ENCODE results near the gene PLAC1. TPM values are rescaled to one million over a fixed set of nuclear protein-coding genes. Genes with fewer than 3 reads are reported as not detected.

Gene PLAC1, protein sequence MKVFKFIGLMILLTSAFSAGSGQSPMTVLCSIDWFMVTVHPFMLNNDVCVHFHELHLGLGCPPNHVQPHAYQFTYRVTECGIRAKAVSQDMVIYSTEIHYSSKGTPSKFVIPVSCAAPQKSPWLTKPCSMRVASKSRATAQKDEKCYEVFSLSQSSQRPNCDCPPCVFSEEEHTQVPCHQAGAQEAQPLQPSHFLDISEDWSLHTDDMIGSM
- total RNA-seq (2014; rRNA removed; shearing (Covaris generic)) = 0.76 and 1.4 TPM in 2 replicates

DNA sequence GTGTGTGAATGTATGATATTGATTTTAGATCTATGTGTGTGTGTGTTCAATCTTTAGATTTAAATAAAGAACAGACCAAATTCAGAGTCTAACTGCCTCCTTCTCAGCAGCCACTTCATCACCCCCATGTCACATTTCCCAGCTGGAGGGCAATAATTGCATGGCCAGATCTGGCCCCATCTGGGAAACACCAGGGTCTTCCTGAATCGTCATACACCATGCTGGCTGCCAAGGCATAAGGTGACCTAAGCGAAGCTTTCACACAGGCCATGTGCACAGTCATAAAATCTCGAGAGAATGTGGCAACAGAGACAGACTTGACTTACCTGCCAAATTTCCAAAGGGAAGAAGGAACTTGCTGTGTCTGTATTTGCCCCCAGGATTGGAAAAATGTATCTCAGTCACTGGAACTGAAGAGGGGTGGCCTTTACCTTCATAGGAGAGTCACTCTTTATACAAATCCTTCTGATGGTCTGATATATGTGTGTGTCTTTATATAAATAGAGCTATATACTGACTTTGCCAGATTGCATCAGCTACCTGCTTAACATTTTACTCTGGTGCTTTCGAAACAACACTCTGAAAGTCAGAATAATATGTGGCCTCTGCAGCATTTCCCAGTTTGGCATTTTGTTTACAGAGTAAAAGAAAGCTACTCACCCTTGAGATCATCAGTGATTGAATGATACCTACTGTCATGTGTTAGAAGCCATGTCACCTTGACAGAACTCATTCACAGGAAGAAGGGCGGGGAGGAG lies at the start of gene PLAC1:
Gene PLAC1, minus strand, starts transcription at position 470 of the 758 bp plus-strand sequence. CDS start 91,789 bp downstream, outside the sequence.
- Histone ChIP-seq H3K4me3 (ENCODE audit: insufficient read depth, low read depth, low read length) (no peak within 1 kb of the TSS), H3K36me3 (replicated peaks; ENCODE audit: control insufficient read depth, insufficient read depth, low read length) (no peaks in the 10 kb centered on the region), H3K27me3 (ENCODE audit: control insufficient read depth, insufficient read depth, low read length) (no peaks in the 10 kb centered on the region)
- no peak for DNase-seq

DNA sequence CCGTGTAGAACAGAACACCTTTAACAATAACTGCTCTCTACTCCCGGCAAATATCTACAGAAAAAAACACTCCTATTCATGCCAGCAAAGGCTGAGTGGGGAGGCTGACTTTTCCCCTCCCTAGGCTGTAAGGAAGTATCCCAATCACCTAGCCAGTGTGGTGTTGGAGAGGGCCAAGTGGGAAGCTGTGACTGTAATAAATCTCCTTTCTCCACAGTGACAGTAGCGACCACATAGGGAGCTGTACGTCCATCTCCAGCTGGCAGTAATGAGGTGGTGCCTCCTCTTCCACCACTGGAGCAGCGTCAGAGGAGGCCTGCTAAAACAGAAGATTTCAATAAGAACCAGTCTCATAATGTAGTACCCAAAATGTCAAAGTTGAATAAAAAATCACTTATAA lies 47.9 kb upstream of the PLAC1 start:
- no peak overlapping the region for H3K4me3 ChIP-seq (ENCODE audit: insufficient read depth, low read depth, low read length)
- DNase-seq = no peak
- H3K27me3 ChIP-seq (ENCODE audit: control insufficient read depth, insufficient read depth, low read length) = no peaks in the 10 kb centered on the region
- no peaks in the 10 kb centered on the region for H3K36me3 ChIP-seq (replicated peaks; ENCODE audit: control insufficient read depth, insufficient read depth, low read length)

DNA sequence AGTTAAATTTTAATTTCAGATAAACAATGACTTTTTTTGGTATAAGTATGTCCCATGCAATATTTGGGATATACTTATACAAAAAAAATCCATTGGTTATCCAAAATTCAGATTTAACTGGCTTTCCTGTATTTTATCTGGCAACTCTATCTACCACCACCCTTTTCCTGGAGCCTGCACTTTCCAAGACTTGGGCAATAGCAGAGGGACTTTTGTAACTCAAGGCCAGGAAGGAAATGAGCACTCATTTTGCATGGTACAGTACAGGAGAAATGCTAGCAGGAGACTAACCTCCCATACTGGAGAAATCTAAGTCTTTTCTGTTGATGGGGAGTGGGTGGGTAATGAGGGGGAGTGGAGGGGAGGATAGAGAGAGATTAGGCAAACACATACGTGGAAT lies 37.7 kb upstream of the PLAC1 start:
- no peak overlapping the region for H3K4me3 ChIP-seq (ENCODE audit: insufficient read depth, low read depth, low read length)
- no peak for DNase-seq
- H3K27me3 ChIP-seq (ENCODE audit: control insufficient read depth, insufficient read depth, low read length) = no peaks in the 10 kb centered on the region
- no peaks in the 10 kb centered on the region for H3K36me3 ChIP-seq (replicated peaks; ENCODE audit: control insufficient read depth, insufficient read depth, low read length)

DNA sequence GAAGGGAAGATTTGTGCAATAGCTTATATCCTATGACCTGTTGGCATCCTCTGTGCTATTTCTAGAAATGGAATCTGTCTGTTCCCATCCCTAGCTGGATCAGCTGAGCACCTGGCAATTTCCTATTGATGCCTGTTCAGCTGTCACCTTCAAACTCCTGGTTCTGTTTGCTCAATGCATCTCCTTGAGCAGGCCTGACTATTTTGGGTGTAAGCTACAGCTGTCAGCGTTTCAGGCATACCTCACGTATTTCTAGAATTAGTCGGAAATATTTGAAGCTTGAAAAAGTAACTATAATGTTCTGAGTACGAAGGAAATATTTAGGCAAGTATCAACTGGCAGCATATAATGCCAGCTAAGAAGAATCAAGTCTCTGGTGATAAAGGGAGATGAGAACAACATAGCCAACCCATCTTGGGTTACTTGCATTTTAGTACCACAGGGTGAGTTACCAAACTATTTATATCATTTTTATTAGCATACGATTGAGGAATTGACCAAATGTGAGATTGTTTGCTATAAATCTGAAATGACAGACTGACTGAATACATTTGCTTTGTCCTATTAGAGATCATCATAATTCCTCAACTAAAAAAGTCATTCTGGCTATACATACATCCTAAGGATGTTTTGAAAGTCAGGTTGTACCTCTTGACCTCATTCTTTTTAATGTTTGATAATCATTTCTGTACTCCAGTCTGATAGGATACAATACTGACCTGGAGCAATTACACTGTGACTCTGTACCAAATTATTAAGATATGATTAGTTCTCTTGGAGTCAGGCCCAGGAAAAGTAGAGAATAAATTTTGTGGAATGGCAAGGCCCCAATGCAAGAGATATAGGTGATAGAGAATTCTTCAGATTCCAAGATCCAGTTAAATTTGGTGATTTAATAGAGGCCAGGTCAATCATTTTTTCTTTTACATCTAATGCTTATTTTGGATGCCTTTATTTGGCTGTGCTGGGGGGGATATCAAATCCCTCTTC lies 36.4 kb upstream of the PLAC1 start:
- H3K27me3 ChIP-seq (ENCODE audit: control insufficient read depth, insufficient read depth, low read length) = no peaks in the 10 kb centered on the region
- H3K36me3 ChIP-seq (replicated peaks; ENCODE audit: control insufficient read depth, insufficient read depth, low read length) = no peaks in the 10 kb centered on the region
- no peak for DNase-seq

DNA sequence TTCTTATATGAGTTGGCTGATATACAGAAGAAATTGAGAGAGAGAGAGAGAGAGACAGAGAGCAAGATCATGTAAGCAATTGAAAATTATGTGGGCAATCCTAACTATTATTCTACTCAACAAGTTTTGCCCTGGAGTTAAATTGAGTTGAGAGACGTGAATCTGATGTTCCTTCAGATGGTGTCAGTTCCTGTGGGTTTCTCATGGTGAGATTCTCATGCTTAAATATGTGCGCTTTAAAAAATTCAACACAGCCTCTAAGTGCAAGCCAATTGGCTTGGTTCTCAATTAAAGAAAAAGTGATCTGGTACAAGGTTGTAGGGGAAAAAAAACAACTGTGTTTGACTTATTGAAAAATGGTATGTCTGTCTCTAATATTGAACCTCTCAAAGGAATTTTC lies 35.4 kb upstream of the PLAC1 start:
- Histone ChIP-seq H3K4me3 (ENCODE audit: insufficient read depth, low read depth, low read length) (no peak overlapping the region), H3K27me3 (ENCODE audit: control insufficient read depth, insufficient read depth, low read length) (no peaks in the 10 kb centered on the region; the same call in 1 of the 2 replicates), H3K36me3 (replicated peaks; ENCODE audit: control insufficient read depth, insufficient read depth, low read length) (no peaks in the 10 kb centered on the region)
- no peak for DNase-seq

More for the DNA sequence above, 36.4 kb upstream of the PLAC1 start:
- no peak overlapping the region for H3K4me3 ChIP-seq (ENCODE audit: insufficient read depth, low read depth, low read length)

DNA sequence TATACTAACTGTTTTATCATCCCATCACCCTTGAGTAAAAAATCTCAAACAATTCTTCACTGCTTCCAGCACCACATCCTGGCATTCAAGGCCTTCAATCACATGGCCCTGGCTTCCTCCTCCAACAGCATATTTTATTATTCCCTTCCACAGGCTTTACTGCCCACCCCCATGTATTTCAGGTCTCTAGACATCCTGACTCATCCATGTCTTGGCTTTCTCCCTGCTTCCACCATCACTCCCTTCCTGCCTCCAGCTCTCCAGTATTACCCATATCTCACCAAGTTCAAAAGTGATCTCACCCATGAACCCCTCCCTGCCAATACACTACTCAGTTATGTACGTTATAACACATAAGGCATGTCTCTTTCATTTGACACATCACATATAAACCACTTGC lies 34.7 kb upstream of the PLAC1 start:
- no peaks in the 10 kb centered on the region; the same call in 1 of the 2 replicates for H3K27me3 ChIP-seq (ENCODE audit: control insufficient read depth, insufficient read depth, low read length)
- no peak overlapping the region for H3K4me3 ChIP-seq (ENCODE audit: insufficient read depth, low read depth, low read length)
- no peak for DNase-seq
- no peaks in the 10 kb centered on the region for H3K36me3 ChIP-seq (replicated peaks; ENCODE audit: control insufficient read depth, insufficient read depth, low read length)

DNA sequence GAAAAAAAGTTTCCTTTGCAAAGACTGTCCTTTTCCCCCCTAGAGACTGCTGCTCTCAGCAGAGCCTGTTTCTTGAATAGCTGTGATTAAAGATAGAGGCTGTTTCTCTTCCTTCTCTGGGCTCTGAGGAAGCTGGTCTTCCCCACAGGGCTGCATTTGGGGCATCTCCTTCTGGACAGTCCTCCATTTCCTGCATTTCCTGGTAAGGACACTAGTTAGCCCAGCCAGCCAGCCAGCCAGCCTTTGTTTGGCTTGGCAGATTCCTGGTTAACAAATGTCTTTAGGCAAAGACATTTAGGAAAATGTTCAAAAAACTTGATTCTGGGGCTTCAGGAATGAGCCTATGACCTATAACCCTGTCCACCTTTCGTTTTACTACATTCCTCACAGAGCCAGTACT lies 34.0 kb upstream of the PLAC1 start:
- DNase-seq = no peak
- H3K27me3 ChIP-seq (ENCODE audit: control insufficient read depth, insufficient read depth, low read length) = no peaks in the 10 kb centered on the region; the same call in 1 of the 2 replicates
- H3K36me3 ChIP-seq (replicated peaks; ENCODE audit: control insufficient read depth, insufficient read depth, low read length) = no peaks in the 10 kb centered on the region
- no peak overlapping the region for H3K4me3 ChIP-seq (ENCODE audit: insufficient read depth, low read depth, low read length)

DNA sequence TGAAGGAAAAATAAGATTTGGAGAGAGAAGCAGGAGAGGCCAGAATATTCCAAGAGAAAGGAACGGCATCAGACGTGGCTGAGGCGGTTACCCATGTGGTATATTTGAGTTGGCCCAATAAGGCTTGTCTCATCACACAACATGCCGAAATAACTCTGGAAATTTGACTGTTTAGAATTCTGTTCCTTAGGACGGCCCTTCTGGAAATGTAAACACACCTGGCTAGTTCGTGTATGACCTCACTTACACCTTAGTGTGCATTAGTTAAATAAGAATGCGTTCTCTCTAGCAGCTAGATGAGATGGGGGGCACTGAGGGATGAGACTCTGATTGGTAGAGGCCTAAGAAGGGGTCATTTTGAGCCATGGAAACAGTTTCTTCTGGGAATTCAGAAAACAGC lies 33.2 kb upstream of the PLAC1 start:
- Histone ChIP-seq H3K4me3 (ENCODE audit: insufficient read depth, low read depth, low read length) (no peak overlapping the region), H3K36me3 (replicated peaks; ENCODE audit: control insufficient read depth, insufficient read depth, low read length) (no peaks in the 10 kb centered on the region), H3K27me3 (ENCODE audit: control insufficient read depth, insufficient read depth, low read length) (no peaks in the 10 kb centered on the region; the same call in 1 of the 2 replicates)
- no peak for DNase-seq

DNA sequence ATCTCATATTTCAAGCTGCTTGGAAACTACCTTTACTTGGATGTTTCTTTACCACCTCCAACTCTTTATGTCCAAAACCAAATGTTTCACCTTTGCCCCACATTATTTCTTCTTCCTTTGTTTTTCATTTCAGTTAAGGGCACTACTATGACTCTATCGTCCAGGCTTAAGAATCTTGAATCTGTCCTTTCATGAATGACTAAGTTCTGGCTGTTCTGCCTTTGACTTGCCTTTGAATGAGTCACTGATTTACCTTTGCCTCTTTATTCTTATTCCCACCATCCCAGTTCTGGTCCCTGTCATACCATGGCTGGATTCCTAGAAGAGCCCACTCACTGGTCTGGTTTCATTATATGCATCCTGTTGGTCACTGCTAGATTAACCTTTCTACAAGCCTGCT lies 30.6 kb upstream of the PLAC1 start:
- no peak for DNase-seq
- no peaks in the 10 kb centered on the region for H3K36me3 ChIP-seq (replicated peaks; ENCODE audit: control insufficient read depth, insufficient read depth, low read length)
- H3K27me3 ChIP-seq (ENCODE audit: control insufficient read depth, insufficient read depth, low read length) = no peaks in the 10 kb centered on the region; the same call in 1 of the 2 replicates
- no peak overlapping the region for H3K4me3 ChIP-seq (ENCODE audit: insufficient read depth, low read depth, low read length)

DNA sequence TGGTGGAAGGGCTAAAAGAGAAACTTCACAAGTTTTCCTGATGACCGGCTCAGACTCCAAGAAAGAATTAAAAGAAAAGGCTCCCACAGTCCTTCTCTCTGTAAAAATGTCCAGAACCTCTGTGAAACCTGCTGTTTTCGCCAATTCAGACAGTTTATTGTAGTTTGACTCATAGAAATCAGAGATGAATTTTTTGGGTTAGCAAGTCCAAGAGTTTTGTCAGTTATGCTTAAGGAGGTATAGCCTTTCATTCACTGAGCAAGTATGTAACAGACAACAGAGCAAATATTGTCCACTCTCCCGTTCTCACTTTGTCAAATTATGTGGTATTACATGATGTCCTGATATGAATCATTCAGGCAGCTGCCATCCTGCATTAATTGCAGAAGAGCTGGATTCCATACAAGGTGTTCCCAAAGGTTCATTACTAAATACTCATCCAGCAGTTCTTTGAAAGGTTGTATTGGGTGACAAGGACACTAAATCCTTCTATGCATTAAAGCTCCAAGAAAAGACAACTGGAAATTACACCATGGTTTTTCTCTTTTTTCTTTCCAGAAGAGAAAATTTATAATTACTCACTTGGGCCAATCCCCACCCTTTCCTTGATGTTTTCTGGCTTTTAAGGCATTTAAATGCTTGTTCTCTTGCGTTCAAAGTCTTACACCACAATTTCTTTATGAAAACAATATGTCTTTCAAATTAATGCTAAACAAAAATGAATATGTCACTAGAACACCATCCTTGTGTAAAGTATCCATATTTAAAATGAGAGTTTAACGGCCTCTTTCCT lies 30.0 kb upstream of the PLAC1 start:
- H3K27me3 ChIP-seq (ENCODE audit: control insufficient read depth, insufficient read depth, low read length) = no peaks in the 10 kb centered on the region; the same call in 1 of the 2 replicates
- no peaks in the 10 kb centered on the region for H3K36me3 ChIP-seq (replicated peaks; ENCODE audit: control insufficient read depth, insufficient read depth, low read length)
- no peak for DNase-seq
- no peak overlapping the region for H3K4me3 ChIP-seq (ENCODE audit: insufficient read depth, low read depth, low read length)

DNA sequence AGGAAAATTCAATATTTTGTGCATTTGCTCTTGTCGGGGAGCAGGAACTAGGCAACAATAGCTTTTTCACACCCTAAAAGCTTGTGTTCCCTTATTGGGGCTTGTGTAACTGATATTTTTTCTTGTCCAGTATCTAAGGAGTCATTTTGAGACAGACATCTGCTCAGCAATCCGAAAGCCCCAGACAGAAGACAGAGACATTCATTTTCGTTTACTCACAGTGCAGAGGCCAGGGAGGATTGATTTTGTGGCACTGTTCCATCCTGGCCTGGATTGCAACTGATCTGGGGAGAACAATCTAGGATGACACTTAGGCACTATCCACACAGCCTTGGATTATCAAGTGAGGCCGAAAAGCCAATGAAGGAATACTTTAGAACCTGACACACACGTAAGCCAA lies 27.4 kb upstream of the PLAC1 start:
- Histone ChIP-seq H3K36me3 (replicated peaks; ENCODE audit: control insufficient read depth, insufficient read depth, low read length) (no peaks in the 10 kb centered on the region), H3K27me3 (ENCODE audit: control insufficient read depth, insufficient read depth, low read length) (no peaks in the 10 kb centered on the region; the same call in 1 of the 2 replicates), H3K4me3 (ENCODE audit: insufficient read depth, low read depth, low read length) (no peak overlapping the region)
- no peak for DNase-seq

DNA sequence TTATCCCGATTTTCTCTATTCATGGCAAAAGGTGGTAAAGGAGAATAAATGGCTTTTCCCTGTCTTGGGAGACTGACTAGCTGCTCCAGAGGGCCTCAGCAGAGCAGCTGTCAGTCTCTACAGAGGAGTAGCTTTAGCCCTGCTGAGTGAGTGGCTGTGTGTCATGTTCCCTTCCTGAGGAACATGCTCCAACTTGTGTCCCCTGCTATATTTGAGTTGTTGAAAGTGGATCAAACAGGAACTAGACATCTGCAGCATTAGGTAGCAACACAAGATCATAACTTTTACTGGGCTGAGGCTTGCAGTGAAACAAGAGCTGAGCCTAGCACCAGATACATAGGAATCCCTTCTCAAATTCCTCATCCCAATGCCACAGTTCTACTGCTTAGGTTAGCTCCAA lies 26.7 kb upstream of the PLAC1 start:
- no peaks in the 10 kb centered on the region; the same call in 1 of the 2 replicates for H3K27me3 ChIP-seq (ENCODE audit: control insufficient read depth, insufficient read depth, low read length)
- H3K4me3 ChIP-seq (ENCODE audit: insufficient read depth, low read depth, low read length) = no peak overlapping the region
- H3K36me3 ChIP-seq (replicated peaks; ENCODE audit: control insufficient read depth, insufficient read depth, low read length) = no peaks in the 10 kb centered on the region
- DNase-seq = no peak

DNA sequence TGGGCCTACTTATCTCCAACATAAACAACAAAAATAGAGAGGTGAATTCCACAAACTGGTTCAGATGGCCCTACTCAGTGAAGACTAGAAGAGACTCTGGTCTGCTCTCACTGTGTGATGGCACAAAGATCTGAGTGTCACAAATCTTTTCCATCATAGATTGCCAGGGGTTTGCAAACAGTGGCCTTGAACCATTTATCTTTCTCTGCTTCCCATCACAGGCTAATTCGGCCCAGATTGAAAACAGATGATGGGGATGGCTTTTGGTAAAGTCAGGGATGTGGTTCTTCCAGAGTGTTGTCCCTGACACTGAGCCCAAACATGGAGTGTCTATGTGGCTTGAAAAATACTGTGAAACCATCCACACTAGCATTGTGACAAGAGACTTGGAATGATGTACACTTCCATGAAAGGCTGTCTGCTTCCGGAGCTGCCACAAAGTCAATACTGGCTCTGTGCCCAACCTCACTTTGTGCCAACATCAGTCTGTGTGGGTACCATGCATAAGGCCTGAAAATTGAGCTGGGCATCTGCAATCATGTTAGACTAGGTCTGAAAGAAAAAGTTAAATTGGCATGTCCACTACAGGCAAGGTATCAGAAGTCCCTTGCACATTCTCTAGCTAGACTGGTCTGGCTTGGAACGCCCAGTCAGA lies 25.2 kb upstream of the PLAC1 start:
- Histone ChIP-seq H3K4me3 (ENCODE audit: insufficient read depth, low read depth, low read length) (no peak overlapping the region), H3K36me3 (replicated peaks; ENCODE audit: control insufficient read depth, insufficient read depth, low read length) (no peaks in the 10 kb centered on the region), H3K27me3 (ENCODE audit: control insufficient read depth, insufficient read depth, low read length) (no peaks in the 10 kb centered on the region)
- DNase-seq = no peak

Measured in H7 (cell line).